Right lobe of liver (tissue), 6 donors: ENCODE measurements around the gene SAMD15. TPM values are rescaled to one million over a fixed set of nuclear protein-coding genes. Genes with fewer than 3 reads are reported as not detected.

Experiments used
- ATAC-seq, 4 donors: fragments of 200-7000 bp; cut with Tn5 transposase; one replicate each; pipeline ENCODE4 v1.9.1; 2020; ENCODE audit warnings: mild to moderate bottlenecking in 4 of 4, moderate library complexity in 4 of 4
- DNase-seq, 3 donors: peaks; one replicate each; pipeline ENCODE4 v3.0.0-alpha.2; 2020
- H3K27ac ChIP-seq, 3 donors: fragments of 200-600 bp; one replicate each; pipeline ENCODE4 v1.8.0; 2022
- H3K27me3 ChIP-seq, 2 donors: fragments of 200-600 bp; one replicate each; pipeline ENCODE4 v1.8.0; 2022
- H3K36me3 ChIP-seq, 4 donors: fragments of 200-600 bp; sonication (generic) in 1 of 4; one replicate each; pipeline versions ENCODE4 v1.5.1 to v1.8.0; 2017 to 2022; ENCODE audit warnings: control low read depth in 1 of 4
- H3K4me1 ChIP-seq, 4 donors: fragments of 200-600 bp; sonication (generic) in 1 of 4; one replicate each; pipeline versions ENCODE4 v1.5.1 to v1.8.0; 2017 to 2022; ENCODE audit warnings: control low read depth in 1 of 4
- H3K4me3 ChIP-seq, 3 donors: fragments of 200-600 bp; one replicate each; pipeline ENCODE4 v1.8.0; 2022
- H3K9me3 ChIP-seq, 4 donors: fragments of 200-600 bp; sonication (generic) in 1 of 4; one replicate each; pipeline versions ENCODE4 v1.5.1 to v1.8.0; 2017 to 2022; ENCODE audit warnings: control low read depth in 1 of 4
- POLR2A ChIP-seq: fragments of 450-650 bp; IDR thresholded peaks from one replicate; pipeline ENCODE4 v1.6.1; 2017; ENCODE audit warnings: antibody characterized with exemption, mild to moderate bottlenecking
- WGBS: methylation state at CpG from one replicate; pipeline ENCODE4 v1.1.6; 2018; ENCODE audit warnings: low coverage, low lambda C conversion rate; ENCODE audit not compliant: insufficient coverage; ENCODE audit errors: missing lambda C conversion rate; 5-methylcytosine and 5-hydroxymethylcytosine counted together
- intact Hi-C, 2 donors: fragments of 100-400 bp; cut with DNase I; formaldehyde crosslinking; loops; one replicate each; pipeline versions ENCODE4 v1.11.2 to v1.14.1; 2022
- total RNA-seq, 6 experiments: library from RNA; depleted of rRNA in 2 of 6; stranded (reverse); fragments of >200 nt in 2 of 6; fragmentation: NEBNext Ultra II Directional in 3 of 6; extraction: Animal tissue kit (Norgen Biotek cat#: 25700) in 3 of 6; gene quantifications; one replicate each; pipeline versions ENCODE4 v1.1.0 to v1.2.4, GENCODE V29; 2016 to 2023
- TF ChIP-seq, protein P1 (sequence below), 4 donors: fragments of 200-600 bp in 3 of 4; fragments of 450-650 bp in 1 of 4; IDR thresholded peaks; one replicate each; pipeline versions ENCODE4 v1.5.1 to v1.8.0; 2016 to 2022; ENCODE audit warnings: antibody characterized with exemption in 4 of 4, mild to moderate bottlenecking in 2 of 4
- donor health status: DM: no; HTN: yes; CAD: no.
- donor health status: DM: no; HTN: no; CAD: no.
- donor health status: DM: no; HTN: no; CAD: no.
- donor health status: DM: no; HTN: yes; CAD: no.
- donor health status: DM: no; HTN: yes; CAD: no.

The SAMD15 gene
- total RNA-seq, 6 experiments from 2014 or later = 0.12 to 0.42 (median 0.31) TPM; not detected in 2

DNA sequence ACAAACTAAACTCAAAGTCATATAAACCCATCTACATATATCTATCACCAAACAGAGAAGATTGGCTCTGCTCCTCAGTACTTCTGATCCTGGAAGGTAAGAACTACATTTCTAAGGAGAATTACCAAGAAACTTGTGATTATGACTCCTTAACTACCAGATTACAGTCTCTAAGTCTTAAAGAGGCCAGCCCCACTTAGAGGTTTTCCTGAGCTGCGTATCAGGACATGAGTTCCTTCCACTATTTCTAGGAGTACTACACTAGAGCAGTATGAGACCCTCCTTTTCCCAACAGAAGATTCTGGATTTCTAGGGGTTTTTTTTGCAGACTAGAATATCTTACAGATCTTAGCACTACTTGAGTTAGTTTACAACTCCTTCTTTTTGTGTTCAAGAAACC, 46.2 kb downstream of the SAMD15 start, which contains the start of gene NOXRED1:
Gene NOXRED1, minus strand, starts transcription at position 101 of the 400 bp plus-strand sequence. CDS start 634 bp downstream, outside the sequence.
- Histone ChIP-seq H3K9me3 (no peaks in the 10 kb centered on the region), H3K4me1 (no peaks in the 10 kb centered on the region), H3K27me3 (no peaks in the 10 kb centered on the region), H3K36me3 (peaks cover 0 to 57% (median 22%) of the 10 kb centered on the region in 4 donors), H3K4me3 (no peak within 1 kb of the TSS), H3K27ac (no peak within 1 kb of the TSS)
- TF ChIP-seq, protein P1, sequence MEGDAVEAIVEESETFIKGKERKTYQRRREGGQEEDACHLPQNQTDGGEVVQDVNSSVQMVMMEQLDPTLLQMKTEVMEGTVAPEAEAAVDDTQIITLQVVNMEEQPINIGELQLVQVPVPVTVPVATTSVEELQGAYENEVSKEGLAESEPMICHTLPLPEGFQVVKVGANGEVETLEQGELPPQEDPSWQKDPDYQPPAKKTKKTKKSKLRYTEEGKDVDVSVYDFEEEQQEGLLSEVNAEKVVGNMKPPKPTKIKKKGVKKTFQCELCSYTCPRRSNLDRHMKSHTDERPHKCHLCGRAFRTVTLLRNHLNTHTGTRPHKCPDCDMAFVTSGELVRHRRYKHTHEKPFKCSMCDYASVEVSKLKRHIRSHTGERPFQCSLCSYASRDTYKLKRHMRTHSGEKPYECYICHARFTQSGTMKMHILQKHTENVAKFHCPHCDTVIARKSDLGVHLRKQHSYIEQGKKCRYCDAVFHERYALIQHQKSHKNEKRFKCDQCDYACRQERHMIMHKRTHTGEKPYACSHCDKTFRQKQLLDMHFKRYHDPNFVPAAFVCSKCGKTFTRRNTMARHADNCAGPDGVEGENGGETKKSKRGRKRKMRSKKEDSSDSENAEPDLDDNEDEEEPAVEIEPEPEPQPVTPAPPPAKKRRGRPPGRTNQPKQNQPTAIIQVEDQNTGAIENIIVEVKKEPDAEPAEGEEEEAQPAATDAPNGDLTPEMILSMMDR (IDR thresholded peaks at IDR 0.05) = no peak
- no peak for TF ChIP-seq POLR2A
- intact Hi-C loops = no loop called here
- WGBS = 92% methylated on average over 1 of the region's 1 CpG
- DNase-seq = no peak
- no peak for ATAC-seq

DNA sequence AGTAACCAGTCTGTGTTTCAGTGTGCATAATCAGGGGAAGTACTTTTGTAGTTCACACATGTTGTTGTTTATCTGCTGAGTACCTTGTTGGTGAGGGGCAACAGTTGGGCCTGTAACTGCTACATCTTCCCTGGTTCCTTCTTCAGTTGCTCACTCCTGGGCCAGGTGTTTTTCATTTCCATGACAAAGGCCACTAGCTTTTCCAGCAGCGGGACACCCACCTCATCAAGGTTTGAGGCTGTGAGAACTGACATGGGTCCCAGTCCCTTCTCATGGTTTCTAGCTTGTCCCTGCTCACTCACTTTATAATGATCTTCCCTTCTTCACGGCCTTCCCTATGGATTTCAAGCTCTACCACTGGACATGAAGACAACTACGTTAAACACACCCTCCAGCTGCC, 47.7 kb downstream of the SAMD15 start:
- TF ChIP-seq, protein P1 (IDR thresholded peaks at IDR 0.05) = no peak
- TF ChIP-seq POLR2A = no peak
- Histone ChIP-seq H3K27me3 (no peaks in the 10 kb centered on the region), H3K9me3 (no peaks in the 10 kb centered on the region), H3K36me3 (peaks cover 0 to 72% (median 29%) of the 10 kb centered on the region in 4 donors), H3K4me1 (no peaks in the 10 kb centered on the region), H3K4me3 (no peak overlapping the region), H3K27ac (no peak overlapping the region)
- WGBS = 88% methylated on average over 3 of the region's 3 CpGs
- no peak for ATAC-seq
- DNase-seq = no peak
- intact Hi-C loops = no loop called here

DNA sequence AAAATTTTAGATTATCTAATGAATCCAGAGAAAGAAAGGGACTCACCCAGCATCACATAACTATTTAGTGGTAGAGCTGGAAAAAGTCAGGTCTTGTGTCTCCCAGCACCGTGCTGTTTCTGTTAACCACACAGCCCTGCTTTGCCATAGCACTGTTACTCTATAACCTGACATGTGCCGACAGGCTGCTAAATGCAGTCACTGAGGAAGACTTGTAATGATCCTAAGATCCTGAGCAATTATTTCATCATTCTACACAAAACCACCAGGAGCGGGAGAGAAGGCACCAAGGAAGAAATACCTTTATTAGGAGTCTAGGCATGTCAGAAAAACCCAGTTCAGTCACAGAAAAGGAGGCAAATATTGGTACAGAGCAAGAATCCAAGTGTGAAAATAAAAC, 49.2 kb downstream of the SAMD15 start:
- TF ChIP-seq POLR2A = no peak
- TF ChIP-seq, protein P1 (IDR thresholded peaks at IDR 0.05) = no peak
- Histone ChIP-seq H3K4me3 (no peak overlapping the region), H3K4me1 (no peaks in the 10 kb centered on the region), H3K9me3 (no peaks in the 10 kb centered on the region), H3K27ac (no peak overlapping the region), H3K27me3 (no peaks in the 10 kb centered on the region), H3K36me3 (peaks cover 0 to 79% (median 32%) of the 10 kb centered on the region in 4 donors)
- DNase-seq = no peak
- no peak for ATAC-seq
- whole genome bisulfite sequencing = 100% methylated on average over 3 of the region's 3 CpGs
- intact Hi-C loops = no loop called here

DNA sequence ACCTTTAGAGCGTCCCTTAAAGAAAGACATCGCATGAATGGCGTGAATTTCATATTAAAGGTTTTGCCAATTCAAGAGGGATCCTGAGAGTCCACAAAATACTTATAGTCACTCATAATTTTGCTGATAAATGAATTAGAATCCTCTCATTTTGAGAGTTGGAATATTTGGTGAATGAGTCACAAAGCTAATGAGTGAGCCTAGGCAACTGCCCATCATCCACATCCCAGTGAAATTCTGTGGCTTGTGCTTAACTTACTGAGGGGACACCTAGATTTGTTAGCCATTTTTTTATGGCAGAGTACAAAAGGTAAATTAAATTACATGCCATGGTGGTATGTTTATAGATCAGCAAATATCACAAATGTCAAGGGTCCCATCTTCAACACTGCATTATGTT, 58.9 kb downstream of the SAMD15 start:
- TF ChIP-seq, protein P1 (IDR thresholded peaks at IDR 0.05) = no peak
- no peak for TF ChIP-seq POLR2A
- H3K27ac ChIP-seq = no peak overlapping the region
- 90% methylated on average over 3 of the region's 3 CpGs for WGBS
- H3K4me3 ChIP-seq = no peak overlapping the region
- no peak for DNase-seq
- H3K9me3 ChIP-seq = no peaks in the 10 kb centered on the region
- H3K36me3 ChIP-seq = peaks cover 0 to 74% (median 28%) of the 10 kb centered on the region in 4 donors
- H3K4me1 ChIP-seq = no peaks in the 10 kb centered on the region
- ATAC-seq = no peak
- H3K27me3 ChIP-seq = no peaks in the 10 kb centered on the region
- intact Hi-C loops = no loop called here

DNA sequence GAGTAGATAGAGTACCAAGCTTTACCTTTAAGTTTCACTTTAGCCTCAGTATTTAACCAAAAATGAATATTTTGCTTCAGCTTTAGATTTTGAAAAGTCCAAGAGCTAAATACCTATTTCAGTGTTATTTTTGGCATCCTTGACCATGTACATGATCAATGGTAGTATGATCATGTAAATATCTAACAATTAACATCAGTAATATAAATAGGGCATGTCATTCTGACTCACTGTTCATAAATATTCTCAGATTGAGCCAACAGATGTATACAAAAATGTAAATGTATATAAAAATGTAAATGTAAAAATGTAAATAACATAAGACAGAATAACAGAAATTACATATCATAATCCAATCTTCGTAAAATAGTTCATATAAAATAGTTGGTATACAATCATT, 61.4 kb downstream of the SAMD15 start:
- TF ChIP-seq, protein P1 (IDR thresholded peaks at IDR 0.05) = no peak
- TF ChIP-seq POLR2A = no peak
- no peaks in the 10 kb centered on the region for H3K27me3 ChIP-seq
- DNase-seq (no peak), ATAC-seq (no peak)
- H3K4me3 ChIP-seq = no peak overlapping the region
- 93% methylated on average over 1 of the region's 1 CpG for WGBS
- no peaks in the 10 kb centered on the region for H3K4me1 ChIP-seq
- no peak overlapping the region for H3K27ac ChIP-seq
- H3K36me3 ChIP-seq = peaks cover 0 to 74% (median 31%) of the 10 kb centered on the region in 4 donors
- H3K9me3 ChIP-seq = no peaks in the 10 kb centered on the region
- intact Hi-C loops = no loop called here
